NCI-H774 (cell line): ENCODE measurements around the gene C11orf97.
A peak's percentile ranks its signal among the peaks of the same experiment; 100 is the strongest.
"Not testable (repeated sequence)": the region's sequence is repeated elsewhere in the genome, so short reads cannot be mapped to it uniquely, and the experiment has no call there.

Experiments used
- DNase-seq: peaks from one replicate; lab custom pipeline; 2025; lab: John Stamatoyannopoulos, UW

The C11orf97 gene

GRCh38 chr11:94525546-94526324, 13.5 kb downstream of the C11orf97 start:
- DNase-seq = no peak

- no peak for DNase-seq
These were observed 14.6 kb downstream of the C11orf97 start for GRCh38 chr11:94526645-94527438.

GRCh38 chr11:94528551-94528950, 16.3 kb downstream of the C11orf97 start:
- no peak for DNase-seq

- DNase-seq = no peak
These were observed 19.9 kb downstream of the C11orf97 start for GRCh38 chr11:94532211-94532610.

GRCh38 chr11:94533206-94533605, 20.9 kb downstream of the C11orf97 start:
- no peak for DNase-seq

- no peak for DNase-seq
These were observed 21.7 kb downstream of the C11orf97 start for GRCh38 chr11:94533696-94534630.

- DNase-seq = no peak
These were observed 24.1 kb downstream of the C11orf97 start for GRCh38 chr11:94536386-94536785.

- no peak for DNase-seq
These were observed 24.9 kb downstream of the C11orf97 start for GRCh38 chr11:94537031-94537600.

GRCh38 chr11:94539420-94539819, 27.2 kb downstream of the C11orf97 start:
- peak; percentile 40 for DNase-seq

- DNase-seq = peak; percentile 89
These were observed 31.7 kb downstream of the C11orf97 start, which contains the start of gene FUT4 for GRCh38 chr11:94543695-94544645. Gene FUT4, plus strand, starts transcription at chr11:94543921. Its CDS starts 213 bp downstream, at chr11:94544134.

GRCh38 chr11:94544646-94545263, 32.5 kb downstream of the C11orf97 start:
- DNase-seq = no peak

GRCh38 chr11:94545264-94546161, 33.3 kb downstream of the C11orf97 start:
- no peak for DNase-seq

GRCh38 chr11:94546162-94546470, 33.9 kb downstream of the C11orf97 start:
- no peak for DNase-seq

GRCh38 chr11:94546886-94547285, 34.6 kb downstream of the C11orf97 start:
- no peak for DNase-seq

- no peak for DNase-seq
These were observed 36.9 kb downstream of the C11orf97 start for GRCh38 chr11:94549146-94549545.

GRCh38 chr11:94550513-94550912, 38.3 kb downstream of the C11orf97 start:
- DNase-seq = no peak

- no peak for DNase-seq
These were observed 41.7 kb downstream of the C11orf97 start for GRCh38 chr11:94553938-94554337.

GRCh38 chr11:94555752-94556329, 43.6 kb downstream of the C11orf97 start:
- DNase-seq = not testable (repeated sequence)

- no peak for DNase-seq
These were observed 45.2 kb downstream of the C11orf97 start for GRCh38 chr11:94557421-94557820.
